ENCODE results near the gene ENTREP1.

Gene ENTREP1

DNA sequence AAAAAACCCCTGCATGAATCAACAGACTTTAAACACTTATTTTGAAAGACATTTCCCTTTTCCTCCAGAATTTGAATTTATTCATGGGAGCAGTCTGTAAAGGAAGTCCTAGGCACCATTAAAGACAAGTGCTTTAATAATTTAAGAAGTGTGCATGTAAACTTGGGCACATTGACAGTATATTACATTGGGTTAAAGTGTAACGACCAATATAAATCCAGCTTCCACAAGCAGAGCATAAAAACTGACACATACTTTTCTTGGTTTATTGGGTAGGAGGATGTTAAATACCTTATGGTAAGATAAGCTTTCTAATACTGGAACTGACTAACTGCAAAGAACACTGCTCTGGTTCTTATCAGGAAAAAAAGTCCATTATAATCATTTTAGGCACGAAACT lies 1.2 kb upstream of the ENTREP1 start:
- no peak overlapping the region for H3K27ac ChIP-seq
- TF ChIP-seq ZFX (IDR thresholded peaks at IDR 0.05; ENCODE audit: borderline replicate concordance) (no peak), CTCF (IDR thresholded peaks at IDR 0.05) (no peak)

DNA sequence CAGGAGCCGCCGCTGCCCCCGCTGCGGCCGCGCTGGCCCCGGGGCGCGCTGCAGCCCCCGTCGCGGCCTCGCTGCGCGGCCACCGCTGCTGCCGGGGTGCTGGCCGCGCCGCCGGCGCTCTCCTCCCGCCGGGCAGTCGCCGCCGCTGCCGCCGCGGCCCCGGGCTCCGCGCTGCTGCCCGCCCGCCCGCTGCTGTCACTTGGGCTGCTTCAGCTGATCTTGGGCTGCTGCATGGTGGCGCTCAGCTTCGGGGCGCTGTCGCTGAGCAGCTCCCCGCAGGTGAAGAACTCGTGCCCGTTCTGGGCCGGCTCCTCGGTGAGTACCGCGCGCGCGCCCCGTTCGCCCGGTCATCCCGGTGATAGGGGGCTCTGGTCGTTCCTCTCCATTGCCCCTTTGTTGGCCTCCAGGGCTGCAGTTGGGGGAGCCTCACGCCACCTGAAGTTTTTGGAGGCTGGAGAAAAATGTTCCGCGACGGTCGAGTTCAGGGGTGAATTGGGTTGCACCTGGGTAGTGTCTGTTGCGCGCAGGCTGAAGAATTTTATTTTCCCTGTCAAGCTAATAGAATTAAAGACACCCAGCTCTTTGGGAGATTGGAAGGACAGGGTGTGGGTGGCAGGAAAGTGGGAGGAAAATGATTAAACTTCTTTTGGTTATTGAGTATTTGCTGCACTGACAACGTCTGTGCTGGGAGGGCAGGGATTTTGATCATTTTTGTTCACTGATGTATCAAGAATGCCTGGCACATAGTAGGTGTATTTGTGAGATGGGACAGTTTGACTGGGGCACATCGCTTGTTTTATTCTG lies 596 bp downstream of the ENTREP1 start:
- TF ChIP-seq CTCF (IDR thresholded peaks at IDR 0.05): no peak
- no peak for TF ChIP-seq ZFX (IDR thresholded peaks at IDR 0.05; ENCODE audit: borderline replicate concordance)
- H3K27ac ChIP-seq: no peak overlapping the region

DNA sequence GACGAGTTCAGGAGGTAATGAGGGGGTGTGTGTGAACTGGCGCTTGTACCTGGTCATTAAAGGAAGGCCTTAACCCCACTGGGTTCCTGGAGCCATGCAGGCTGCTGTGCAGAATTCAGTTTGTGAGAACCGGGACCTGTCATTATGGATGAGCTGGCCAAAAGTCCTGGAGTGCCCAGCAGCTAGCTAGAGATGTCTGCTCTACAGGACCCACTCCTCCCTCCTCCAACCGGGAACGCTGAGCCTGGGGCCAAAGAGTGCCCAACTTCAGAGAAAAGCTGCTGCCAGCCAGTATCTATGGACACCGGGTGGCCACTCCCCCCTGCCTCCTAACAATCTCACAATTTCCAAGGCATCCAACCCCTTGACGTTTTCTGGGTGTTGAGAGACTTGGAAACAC lies 1.2 kb downstream of the ENTREP1 start:
- no peak overlapping the region for H3K27ac ChIP-seq
- TF ChIP-seq CTCF (IDR thresholded peaks at IDR 0.05): no peak

GRCh38 chr9:69330580-69330979 lies 5.6 kb downstream of the ENTREP1 start:
- no peak for TF ChIP-seq ZFX (IDR thresholded peaks at IDR 0.05; ENCODE audit: borderline replicate concordance)
- no peak for TF ChIP-seq CTCF (IDR thresholded peaks at IDR 0.05)

GRCh38 chr9:69331444-69331843 lies 6.4 kb downstream of the ENTREP1 start:
- TF ChIP-seq CTCF (IDR thresholded peaks at IDR 0.05) (no peak), ZFX (IDR thresholded peaks at IDR 0.05; ENCODE audit: borderline replicate concordance) (no peak)
- H3K27ac ChIP-seq: no peak overlapping the region

More at GRCh38 chr9:69330580-69330979, 5.6 kb downstream of the ENTREP1 start:
- H3K27ac ChIP-seq: no peak overlapping the region

DNA sequence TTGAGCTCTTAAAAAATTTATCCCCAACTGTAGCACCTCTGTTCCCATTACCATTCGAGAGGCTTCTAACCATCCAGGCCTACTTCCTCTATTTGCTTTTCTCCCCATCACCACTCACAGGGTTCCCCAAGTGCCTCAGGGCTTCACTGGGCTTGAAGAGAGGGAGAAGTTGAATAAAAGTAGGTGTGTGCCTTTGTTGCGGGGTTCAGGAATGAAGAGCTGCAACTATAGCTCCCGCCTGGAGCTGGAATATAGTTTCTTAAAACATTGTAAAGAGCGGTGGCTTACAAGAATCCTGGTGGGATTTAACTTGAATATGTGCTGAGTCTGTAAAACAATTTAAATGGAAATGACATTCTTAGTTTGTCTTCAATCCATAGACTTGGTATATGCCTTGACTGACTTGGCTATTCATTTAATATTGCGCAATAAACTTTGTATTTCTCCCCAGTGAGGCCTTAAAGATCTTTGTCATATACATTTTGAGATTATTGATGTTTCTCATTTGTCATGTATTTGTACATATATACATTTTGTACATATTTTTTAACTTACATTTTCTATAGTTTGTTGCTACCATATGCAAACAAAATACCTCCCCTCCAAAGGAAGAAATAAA lies 7.2 kb downstream of the ENTREP1 start:
- no peak overlapping the region for H3K27ac ChIP-seq
- TF ChIP-seq ZFX (IDR thresholded peaks at IDR 0.05; ENCODE audit: borderline replicate concordance): no peak
- no peak for TF ChIP-seq CTCF (IDR thresholded peaks at IDR 0.05)

GRCh38 chr9:69333716-69334115 lies 8.7 kb downstream of the ENTREP1 start:
- H3K27ac ChIP-seq: no peak overlapping the region
- TF ChIP-seq ZFX (IDR thresholded peaks at IDR 0.05; ENCODE audit: borderline replicate concordance) (no peak), CTCF (IDR thresholded peaks at IDR 0.05) (no peak)

Measured in 22Rv1 (cell line).